GM19239 (cell line): Measurements from ENCODE around the gene MRPS5.
"Not testable (repeated sequence)": the region's sequence is repeated elsewhere in the genome, so short reads cannot be mapped to it uniquely, and the experiment has no call there.

Experiments used
- DNase-seq: peaks from one replicate; pipeline ENCODE4 v3.0.0; 2011; ENCODE audit warnings: low spot score; ENCODE audit not compliant: insufficient read length
- FAIRE-seq: peaks from 2 replicates; lab custom pipeline; 2011; peaks lifted over from hg19 to GRCh38; lab: Jason Lieb, UNC

The MRPS5 gene

DNA sequence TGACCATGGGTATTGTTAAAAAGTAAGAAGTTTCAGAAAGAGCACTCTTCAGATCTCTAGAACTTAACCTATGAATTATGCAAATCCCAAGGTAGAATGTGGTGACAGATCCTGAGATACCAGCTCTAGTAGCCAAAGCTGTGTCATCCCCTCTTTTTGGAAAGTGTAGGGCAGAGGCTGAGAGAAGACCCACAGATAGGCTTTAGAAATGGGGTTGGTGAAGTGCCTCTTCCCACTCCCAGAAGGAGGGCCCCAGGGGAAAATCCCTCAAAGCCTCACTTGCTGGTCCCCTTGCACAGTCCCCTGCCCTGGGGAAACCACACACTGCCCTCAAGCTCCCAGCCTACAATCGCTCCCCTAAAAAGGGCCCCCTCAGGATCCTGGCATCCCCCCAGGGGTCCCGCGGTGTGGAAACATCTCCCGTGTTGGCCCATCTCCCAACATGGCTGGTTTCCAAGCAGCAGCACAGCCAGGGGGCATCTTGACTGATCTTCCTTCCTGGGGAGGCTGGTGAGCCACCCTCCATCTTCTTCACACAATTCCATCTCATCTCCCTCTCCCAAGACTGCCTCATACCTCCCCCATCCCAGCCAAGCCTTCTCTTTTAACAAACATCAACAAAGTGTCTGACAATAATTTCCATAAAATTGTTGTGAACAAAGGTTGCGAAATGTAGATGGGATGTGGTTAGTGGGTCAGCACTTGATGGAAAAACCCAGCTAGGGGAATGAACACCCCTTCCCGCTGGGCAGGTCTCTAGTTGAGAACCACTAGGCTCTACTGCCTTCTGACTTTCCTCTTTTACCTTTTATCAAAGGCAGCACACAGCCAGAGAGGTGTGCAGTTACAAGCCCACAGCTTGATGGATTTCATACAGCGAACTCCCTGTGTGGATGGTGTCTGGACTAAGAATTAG, 71.0 kb downstream of the MRPS5 start:
- FAIRE-seq (no peak), DNase-seq (no peak)

- DNase-seq (no peak), FAIRE-seq (no peak)
Observed at GRCh38 chr2:95049961-95050360, 71.6 kb downstream of the MRPS5 start.

- DNase-seq, result no peak
- FAIRE-seq, result no peak
Observed at GRCh38 chr2:95049683-95049955, 72.0 kb downstream of the MRPS5 start.

- DNase-seq, result no peak
- FAIRE-seq, result no peak
Observed at GRCh38 chr2:95048825-95049682, 72.6 kb downstream of the MRPS5 start.

DNA sequence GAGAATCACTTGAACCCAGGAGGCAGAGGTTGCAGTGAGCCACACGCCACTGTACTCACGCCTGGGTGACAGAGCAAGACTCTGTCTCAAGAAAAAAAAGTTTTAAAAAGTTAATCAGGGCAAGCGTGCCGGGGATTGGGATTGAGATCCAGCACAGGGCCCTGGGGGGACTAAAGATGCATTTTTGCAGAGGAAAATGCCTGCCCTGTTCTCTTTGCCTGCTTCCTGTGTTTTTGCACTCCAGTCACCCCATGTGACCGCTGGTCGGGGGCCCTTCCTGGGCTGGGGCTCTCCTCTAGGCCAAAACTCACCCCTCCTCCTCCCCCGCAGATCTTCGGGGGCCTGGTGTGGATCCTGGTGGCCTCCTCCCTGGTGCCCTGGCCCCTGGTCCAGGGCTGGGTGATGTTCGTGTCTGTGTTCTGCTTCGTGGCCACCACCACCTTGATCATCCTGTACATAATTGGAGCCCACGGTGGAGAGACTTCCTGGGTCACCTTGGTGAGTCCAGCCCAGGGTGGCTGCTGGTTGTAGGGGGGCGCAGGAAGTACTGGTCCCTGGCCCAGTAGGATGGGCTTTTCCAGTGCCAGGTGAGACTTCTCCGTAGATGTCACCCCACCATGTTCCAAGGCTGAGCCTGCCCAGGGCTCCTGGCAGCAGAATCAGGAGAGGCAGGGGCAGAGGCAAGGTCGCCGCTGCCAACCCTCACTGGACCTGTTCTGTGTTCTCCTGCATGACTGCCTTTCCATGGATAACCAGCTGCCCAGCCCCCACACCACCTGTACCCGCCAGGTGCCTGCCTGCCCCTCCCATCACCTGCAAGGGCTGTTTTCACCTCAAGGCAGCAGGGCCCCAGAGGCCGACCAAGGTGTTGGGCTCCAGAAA, 73.7 kb downstream of the MRPS5 start:
- DNase-seq, result no peak
- FAIRE-seq, result no peak

DNA sequence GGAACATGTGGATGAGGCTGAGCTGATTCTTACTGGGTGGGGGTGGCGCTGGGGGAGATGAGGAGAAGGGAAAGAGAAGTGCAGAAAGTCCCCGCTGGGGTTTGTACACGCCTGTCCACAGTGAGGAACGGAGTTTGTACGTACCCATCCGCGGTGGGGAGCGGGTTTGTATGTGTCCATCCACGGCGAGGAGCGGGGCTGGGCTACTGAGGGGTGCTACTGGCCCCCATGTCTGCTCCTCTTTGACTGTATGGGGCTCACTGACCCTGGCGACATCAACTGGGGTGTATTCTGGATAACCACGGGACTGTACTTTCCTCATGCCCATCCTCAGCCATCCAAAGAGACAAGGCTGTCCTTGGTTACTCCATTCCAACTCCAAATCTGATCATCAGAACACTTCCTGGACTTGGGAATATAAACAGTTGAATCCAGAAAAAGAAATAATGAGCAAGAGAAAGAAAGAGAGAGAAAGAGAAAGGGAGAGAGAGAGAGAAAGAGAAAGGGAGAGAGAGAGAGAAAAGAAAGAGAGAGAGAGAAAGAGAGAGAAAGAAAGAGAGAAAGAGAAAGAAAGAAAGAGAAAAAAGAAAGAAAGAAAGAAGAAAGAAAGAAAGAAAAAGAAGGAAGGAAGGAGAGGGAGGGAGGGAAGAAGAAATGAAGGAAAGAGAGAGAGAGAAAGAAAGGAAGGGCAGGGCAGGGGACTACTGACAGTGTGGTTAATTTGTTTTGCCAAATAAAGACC, 75.1 kb downstream of the MRPS5 start:
- no peak for FAIRE-seq
- no peak for DNase-seq

GRCh38 chr2:95044601-95045000, 77.0 kb downstream of the MRPS5 start:
- DNase-seq (no peak), FAIRE-seq (no peak)

DNA sequence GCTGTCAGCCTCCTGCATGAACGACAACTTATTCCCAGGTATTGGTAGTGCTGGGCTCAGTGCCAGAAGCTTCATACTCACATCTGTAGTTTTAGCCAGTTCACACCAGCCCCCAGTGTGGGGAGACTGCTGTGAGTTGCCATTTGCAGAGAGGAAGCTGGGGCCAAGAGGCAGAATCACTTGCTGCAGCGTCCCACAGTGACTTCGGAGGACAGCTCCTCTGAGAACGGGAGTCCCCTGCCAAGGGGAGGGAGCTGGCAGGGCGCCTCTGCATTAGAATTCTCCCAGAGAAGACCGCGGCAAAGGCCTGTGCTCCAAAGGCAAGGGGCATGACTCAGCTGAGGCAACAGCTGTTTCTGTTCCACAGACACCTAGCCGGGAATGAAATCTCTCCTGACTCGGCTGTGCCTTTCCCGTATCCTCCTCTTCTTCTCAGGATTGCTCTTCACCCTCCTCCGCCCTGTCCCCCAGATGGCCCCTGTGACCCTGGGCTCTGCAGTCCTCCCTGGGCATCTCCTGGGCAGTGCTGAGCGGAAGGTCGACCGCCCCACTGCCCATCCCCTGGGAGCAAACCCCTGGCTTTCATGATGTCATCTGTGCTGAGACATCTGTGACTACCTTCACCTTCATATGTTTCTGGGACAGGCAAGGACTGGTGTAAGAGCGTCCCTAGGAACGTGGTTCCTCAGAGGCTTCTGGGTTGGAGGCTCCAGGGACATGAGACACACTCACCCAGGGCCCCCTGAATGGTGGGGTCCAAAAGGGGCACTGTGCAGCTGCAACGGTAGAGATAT, 78.1 kb downstream of the MRPS5 start:
- no peak for FAIRE-seq

DNA sequence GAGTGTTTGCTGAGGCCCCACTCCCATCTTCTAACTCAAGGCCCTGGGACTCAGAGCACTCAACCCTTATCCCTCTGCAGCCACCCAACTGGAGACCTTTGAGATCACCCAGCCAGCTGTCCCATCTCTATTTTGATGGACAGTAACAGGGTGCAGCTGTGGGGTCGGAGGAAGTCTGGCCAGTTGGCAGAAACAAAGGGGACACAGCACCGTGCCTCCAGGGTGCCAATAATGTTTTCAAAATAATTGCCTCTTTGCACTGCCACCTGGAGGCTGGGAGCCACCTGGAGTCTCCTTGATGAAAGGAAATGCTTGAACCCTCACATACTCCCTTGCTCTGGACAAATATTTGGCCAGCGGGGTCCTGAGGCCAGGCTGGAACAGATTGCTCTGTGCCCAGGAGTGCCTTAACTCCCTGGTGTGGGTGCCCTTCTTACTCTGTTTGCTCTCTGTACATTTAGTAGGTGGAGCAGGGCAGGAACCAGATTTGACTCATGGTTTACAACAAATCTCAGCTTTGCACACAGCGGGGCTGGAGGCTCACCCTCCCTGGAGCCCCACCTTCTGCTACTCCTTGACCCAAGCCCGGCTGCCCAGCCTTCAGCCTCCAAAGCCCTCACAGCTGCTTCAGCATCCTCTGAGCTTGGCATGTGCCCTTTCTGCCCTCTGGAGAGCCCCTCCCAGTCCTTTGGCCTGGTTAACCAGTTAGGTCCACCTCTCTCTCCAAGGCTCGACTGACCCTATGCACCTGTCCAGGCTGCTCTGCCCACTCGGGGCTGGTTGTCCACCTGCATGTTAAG, 78.9 kb downstream of the MRPS5 start:
- DNase-seq (no peak), FAIRE-seq (no peak)

More for the DNA sequence above, 78.1 kb downstream of the MRPS5 start:
- no peak for DNase-seq

- no peak for DNase-seq
- no peak for FAIRE-seq
Observed at GRCh38 chr2:95041824-95042442, 79.7 kb downstream of the MRPS5 start.

GRCh38 chr2:95041060-95041823, 80.4 kb downstream of the MRPS5 start:
- FAIRE-seq, result no peak
- DNase-seq, result no peak

DNA sequence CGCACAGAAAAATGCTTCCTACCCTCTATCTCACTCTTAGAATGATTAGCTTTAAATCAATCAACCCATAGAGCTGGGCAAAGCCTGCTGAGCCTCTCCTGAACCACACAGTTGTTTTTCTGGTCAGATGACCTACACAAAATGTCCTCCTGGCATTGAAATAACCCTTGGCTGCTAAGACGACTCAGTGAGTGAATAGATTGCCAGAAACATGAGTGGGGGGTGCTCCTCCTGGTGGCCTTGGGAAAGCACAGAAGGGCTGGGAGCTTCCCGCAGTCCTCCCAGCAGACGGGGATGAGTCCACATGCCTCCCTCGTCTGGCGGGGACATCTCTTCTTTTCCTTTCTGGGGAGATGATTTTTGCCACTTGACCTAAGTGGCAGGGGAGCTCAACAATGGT, 81.2 kb downstream of the MRPS5 start:
- DNase-seq, result no peak

DNA sequence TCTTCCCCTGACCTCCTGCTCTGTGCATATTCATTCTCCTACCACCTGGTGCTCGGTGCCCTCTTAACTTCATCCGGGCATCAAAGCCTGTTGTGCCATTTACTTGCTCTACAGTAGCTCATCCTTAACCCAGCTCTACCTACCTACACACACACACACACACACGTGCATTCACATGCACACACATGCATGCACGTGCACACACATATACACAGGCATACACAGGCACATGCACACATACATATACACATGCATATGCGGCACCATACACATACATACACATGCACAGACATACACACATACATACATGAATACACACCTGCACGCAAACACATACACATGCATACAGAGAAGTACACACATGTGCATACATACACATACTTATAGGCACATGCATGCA, 81.6 kb downstream of the MRPS5 start:
- no peak for FAIRE-seq
- no peak for DNase-seq

More for the DNA sequence above, 81.2 kb downstream of the MRPS5 start:
- FAIRE-seq, result no peak

- DNase-seq (no peak), FAIRE-seq (no peak)
Observed at GRCh38 chr2:95039363-95039762, 82.2 kb downstream of the MRPS5 start.

DNA sequence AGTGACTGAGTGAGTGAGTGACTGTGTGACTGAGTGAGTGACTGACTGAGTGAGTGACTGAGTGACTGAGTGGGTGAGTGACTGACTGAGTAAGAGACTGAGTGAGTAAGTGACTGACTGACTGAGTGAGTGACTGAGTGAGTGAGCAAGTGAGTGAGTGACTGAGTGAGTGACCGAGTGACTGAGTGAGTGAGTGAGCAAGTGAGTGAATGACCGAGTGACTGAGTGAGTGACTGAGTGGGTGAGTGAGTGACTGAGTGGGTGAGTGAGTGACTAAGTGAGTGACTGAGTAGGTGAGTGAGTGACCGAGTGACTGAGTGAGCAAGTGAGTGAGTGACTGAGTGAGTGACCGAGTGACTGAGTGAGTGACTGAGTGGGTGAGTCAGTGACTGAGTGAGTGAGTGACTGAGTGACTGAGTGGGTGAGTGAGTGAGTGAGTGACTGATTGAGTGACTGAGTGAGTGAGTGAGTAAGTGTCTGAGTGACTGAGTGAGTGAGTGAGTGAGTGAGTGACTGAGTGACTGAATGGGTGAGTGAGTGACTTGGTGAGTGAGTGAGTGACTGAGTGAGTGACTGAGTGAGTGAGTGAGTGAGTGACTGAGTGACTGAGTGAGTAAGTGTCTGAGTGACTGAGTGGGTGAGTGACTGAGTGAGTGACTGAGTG, 82.8 kb downstream of the MRPS5 start:
- FAIRE-seq, result no peak

DNA sequence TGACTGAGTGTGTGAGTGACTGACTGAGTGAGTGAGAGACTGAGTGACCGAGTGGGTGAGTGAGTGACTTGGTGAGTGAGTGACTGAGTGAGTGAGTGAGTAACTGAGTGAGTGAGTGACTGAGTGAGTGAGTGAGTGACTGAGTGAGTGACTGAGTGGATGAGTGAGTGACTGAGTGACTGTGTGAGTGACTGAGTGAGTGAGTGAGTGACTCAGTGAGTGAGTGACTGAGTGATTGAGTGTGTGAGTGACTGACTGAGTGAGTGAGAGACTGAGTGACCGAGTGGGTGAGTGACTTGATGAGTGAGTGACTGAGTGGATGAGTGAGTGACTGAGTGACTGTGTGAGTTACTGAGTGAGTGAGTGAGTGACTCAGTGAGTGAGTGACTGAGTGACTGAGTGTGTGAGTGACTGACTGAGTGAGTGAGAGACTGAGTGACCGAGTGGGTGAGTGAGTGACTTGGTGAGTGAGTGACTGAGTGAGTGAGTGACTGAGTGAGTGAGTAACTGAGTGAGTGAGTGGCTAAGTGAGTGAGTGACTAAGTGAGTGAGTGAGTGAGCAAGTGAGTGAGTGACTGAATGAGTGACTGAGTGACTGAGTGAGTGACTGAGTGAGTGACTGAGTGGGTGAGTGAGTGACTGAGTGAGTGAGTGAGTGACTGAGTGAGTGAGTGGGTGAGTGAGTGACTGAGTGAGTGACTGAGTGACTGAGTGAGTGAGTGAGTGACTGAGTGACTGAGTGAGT, 83.6 kb downstream of the MRPS5 start:
- DNase-seq, FAIRE-seq: not testable (repeated sequence)

More for the DNA sequence above, 82.8 kb downstream of the MRPS5 start:
- DNase-seq, result no peak
